Activated naive CD4-positive, alpha-beta T cell treated with anti-CD3 and anti-CD28 coated beads for 36 hours (primary cell): ENCODE data around the gene RRP9. TPM values are rescaled to one million over a fixed set of nuclear protein-coding genes. Genes with fewer than 3 reads are reported as not detected.

ENCODE experiments used
- CTCF ChIA-PET: fragments of 350-600 bp; sonication (Branson Sonifier 250); formaldehyde crosslinking; loops from one replicate; lab custom pipeline; 2021; ENCODE audit warnings: antibody characterized with exemption; lab: Charles Lee
- DNase-seq: peaks from one replicate; pipeline ENCODE4 v3.0.0-alpha.2; 2020
- H3K27ac Mint-ChIP-seq: one replicate; pipeline ENCODE4 v1.8.0; 2021; ENCODE audit warnings: mild to moderate bottlenecking, mixed read lengths
- H3K27me3 Mint-ChIP-seq: one replicate; pipeline ENCODE4 v1.8.0; 2021; ENCODE audit warnings: low read depth, mixed read lengths
- H3K36me3 Mint-ChIP-seq: one replicate; pipeline ENCODE4 v1.8.0; 2021; ENCODE audit warnings: low read depth, mixed read lengths
- H3K4me1 Mint-ChIP-seq: one replicate; pipeline ENCODE4 v1.8.0; 2021; ENCODE audit warnings: low read depth, mixed read lengths
- H3K4me3 Mint-ChIP-seq: one replicate; pipeline ENCODE4 v1.8.0; 2021; ENCODE audit warnings: mild to moderate bottlenecking, moderate library complexity, mixed read lengths
- H3K9me3 Mint-ChIP-seq: one replicate; pipeline ENCODE4 v1.8.0; 2021; ENCODE audit warnings: mixed read lengths
- intact Hi-C: fragments of 100-400 bp; cut with micrococcal nuclease; formaldehyde crosslinking; loops from one replicate; pipeline ENCODE4 v1.15.1; 2023
- total RNA-seq, 2 experiments: library from RNA; stranded (reverse); gene quantifications; one replicate each; pipeline ENCODE4 v1.2.3, GENCODE V29; 2021

Gene RRP9
- total RNA-seq, 2 experiments from 2014 or later: 24.6 to 25.0 TPM

GRCh38 chr3:51897391-51897790, 44.3 kb downstream of the RRP9 start:
- intact Hi-C loops: no loop called here
- H3K27me3 Mint-ChIP-seq: peaks cover 21% of the 10 kb centered on the region
- peaks cover 2% of the 10 kb centered on the region for H3K4me1 Mint-ChIP-seq
- no peak overlapping the region for H3K4me3 Mint-ChIP-seq
- CTCF ChIA-PET: no interaction called here
- no peak overlapping the region for H3K27ac Mint-ChIP-seq
- DNase-seq: no peak
- no peaks in the 10 kb centered on the region for H3K36me3 Mint-ChIP-seq
- no peaks in the 10 kb centered on the region for H3K9me3 Mint-ChIP-seq

- intact Hi-C loops: no loop called here
- H3K27me3 Mint-ChIP-seq: peaks cover 20% of the 10 kb centered on the region
- CTCF ChIA-PET: no interaction called here
- H3K4me1 Mint-ChIP-seq: peaks cover 2% of the 10 kb centered on the region
- H3K27ac Mint-ChIP-seq: no peak overlapping the region
- no peaks in the 10 kb centered on the region for H3K9me3 Mint-ChIP-seq
- DNase-seq: no peak
- H3K36me3 Mint-ChIP-seq: no peaks in the 10 kb centered on the region
- no peak overlapping the region for H3K4me3 Mint-ChIP-seq
These were observed 44.9 kb downstream of the RRP9 start for GRCh38 chr3:51896607-51897305.

- intact Hi-C loops: no loop called here
- CTCF ChIA-PET: no interaction called here
- H3K4me3 Mint-ChIP-seq: no peak overlapping the region
- H3K4me1 Mint-ChIP-seq: peaks cover 2% of the 10 kb centered on the region
- H3K27ac Mint-ChIP-seq: no peak overlapping the region
- peaks cover 14% of the 10 kb centered on the region for H3K27me3 Mint-ChIP-seq
- no peak for DNase-seq
- H3K9me3 Mint-ChIP-seq: no peaks in the 10 kb centered on the region
- H3K36me3 Mint-ChIP-seq: no peaks in the 10 kb centered on the region
These were observed 46.8 kb downstream of the RRP9 start for GRCh38 chr3:51894939-51895338.

DNA sequence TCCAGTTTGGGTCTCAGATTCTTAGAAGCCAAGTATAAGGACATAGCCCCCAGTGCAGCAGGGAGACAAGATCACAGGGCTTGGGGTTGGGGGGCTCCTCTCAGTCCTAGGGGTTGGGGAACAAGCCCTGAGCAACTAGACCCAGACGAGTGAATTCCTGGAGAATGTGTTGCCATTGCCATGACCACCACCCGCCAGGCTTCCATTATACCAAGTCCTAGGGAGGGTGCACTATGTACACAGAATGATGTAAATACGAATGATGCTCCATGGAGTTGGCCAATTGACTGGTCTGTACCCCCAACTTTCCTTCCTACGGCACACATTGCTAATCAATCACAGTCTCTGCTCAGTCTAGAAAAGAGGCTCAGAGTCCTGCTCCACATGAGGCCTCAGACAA, 47.3 kb downstream of the RRP9 start:
- intact Hi-C loops: no loop called here
- no peak for DNase-seq
- no peak overlapping the region for H3K4me3 Mint-ChIP-seq
- no peaks in the 10 kb centered on the region for H3K36me3 Mint-ChIP-seq
- H3K9me3 Mint-ChIP-seq: no peaks in the 10 kb centered on the region
- H3K4me1 Mint-ChIP-seq: peaks cover 2% of the 10 kb centered on the region
- H3K27me3 Mint-ChIP-seq: peaks cover 14% of the 10 kb centered on the region
- CTCF ChIA-PET: no interaction called here
- no peak overlapping the region for H3K27ac Mint-ChIP-seq

- no peak overlapping the region for H3K27ac Mint-ChIP-seq
- H3K4me3 Mint-ChIP-seq: no peak overlapping the region
- H3K27me3 Mint-ChIP-seq: peaks cover 5% of the 10 kb centered on the region
- CTCF ChIA-PET: no interaction called here
- intact Hi-C loops: no loop called here
- no peaks in the 10 kb centered on the region for H3K36me3 Mint-ChIP-seq
- DNase-seq: no peak
- H3K9me3 Mint-ChIP-seq: no peaks in the 10 kb centered on the region
- peaks cover 2% of the 10 kb centered on the region for H3K4me1 Mint-ChIP-seq
These were observed 50.3 kb downstream of the RRP9 start for GRCh38 chr3:51891242-51892039.

GRCh38 chr3:51888463-51889105, 53.1 kb downstream of the RRP9 start:
- H3K9me3 Mint-ChIP-seq: no peaks in the 10 kb centered on the region
- DNase-seq: no peak
- CTCF ChIA-PET: no interaction called here
- no peaks in the 10 kb centered on the region for H3K27me3 Mint-ChIP-seq
- no peak overlapping the region for H3K27ac Mint-ChIP-seq
- no peak overlapping the region for H3K4me3 Mint-ChIP-seq
- no peaks in the 10 kb centered on the region for H3K36me3 Mint-ChIP-seq
- H3K4me1 Mint-ChIP-seq: peaks cover 2% of the 10 kb centered on the region
- intact Hi-C loops: no loop called here

DNA sequence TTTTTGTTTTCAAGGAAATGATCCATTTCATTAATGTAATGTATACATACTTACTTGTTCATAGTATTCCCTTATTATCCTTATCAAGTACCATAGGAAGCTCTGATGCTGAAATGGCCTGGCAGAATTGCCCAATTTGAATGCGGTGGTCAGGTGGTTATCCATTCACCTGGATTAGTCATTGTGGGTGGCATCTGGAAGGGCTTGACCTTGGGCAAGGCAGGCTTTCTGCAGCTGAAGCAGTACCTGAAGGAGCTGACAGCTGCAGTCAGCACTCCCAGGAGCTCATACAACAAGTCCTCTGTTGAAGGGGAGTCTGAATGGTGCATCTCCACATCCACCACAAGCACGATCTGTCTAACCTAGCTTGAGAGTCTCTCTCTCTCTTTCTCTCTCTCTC, 54.1 kb downstream of the RRP9 start:
- Mint-ChIP-seq H3K4me1 (peaks cover 2% of the 10 kb centered on the region), H3K36me3 (no peaks in the 10 kb centered on the region), H3K27me3 (no peaks in the 10 kb centered on the region), H3K4me3 (no peak overlapping the region), H3K27ac (no peak overlapping the region), H3K9me3 (no peaks in the 10 kb centered on the region)
- CTCF ChIA-PET: interaction anchor here (0.6 kb wide), 1 partner anchor 280 kb away, joined by 3 read pairs; no protein-coding TSS in a partner anchor
- intact Hi-C loops: no loop called here
- DNase-seq: no peak

GRCh38 chr3:51886447-51886846, 55.3 kb downstream of the RRP9 start:
- no peak for DNase-seq
- intact Hi-C loops: no loop called here
- no peaks in the 10 kb centered on the region for H3K4me1 Mint-ChIP-seq
- no peak overlapping the region for H3K4me3 Mint-ChIP-seq
- H3K36me3 Mint-ChIP-seq: no peaks in the 10 kb centered on the region
- H3K27ac Mint-ChIP-seq: no peak overlapping the region
- no peaks in the 10 kb centered on the region for H3K9me3 Mint-ChIP-seq
- CTCF ChIA-PET: no interaction called here
- no peaks in the 10 kb centered on the region for H3K27me3 Mint-ChIP-seq

Other genes starting within 250 kb of the RRP9 start
- under 1 TPM in 1 of 2 experiments, not detected in 1; 0.07 TPM for gene GRM2, start 234.8 kb downstream of the RRP9 start, total RNA-seq
- not detected for gene IQCF6, start 162.7 kb downstream of the RRP9 start, total RNA-seq
- gene IQCF2, start 80.3 kb downstream of the RRP9 start, total RNA-seq: not detected
- not detected for gene IQCF5, start 66.3 kb downstream of the RRP9 start, total RNA-seq
- gene IQCF1, start 38.6 kb downstream of the RRP9 start, total RNA-seq: not detected
- 10 to 100 TPM in 1 of 2 experiments, 1 to 10 TPM in 1; 10.0 to 11.1 TPM for gene PARP3, start 459 bp upstream of the RRP9 start, total RNA-seq
- not detected for gene GPR62, start 13.5 kb upstream of the RRP9 start, total RNA-seq
- 1 to 10 TPM; 8.9 to 9.1 TPM for gene PCBP4, start 25.6 kb upstream of the RRP9 start, total RNA-seq
- gene ABHD14B, start 32.1 kb upstream of the RRP9 start, total RNA-seq: 10 to 100 TPM; 81.8 to 85.8 TPM
- 1 to 10 TPM; 5.4 to 5.7 TPM for gene ABHD14A, start 33.2 kb upstream of the RRP9 start, total RNA-seq
- gene ACY1, start 41.6 kb upstream of the RRP9 start, total RNA-seq: 10 to 100 TPM; 62.1 to 68.9 TPM
- gene RPL29, start 54.0 kb upstream of the RRP9 start, total RNA-seq: 1,000 to 10,000 TPM; 1,927 to 1,957 TPM
- 1 to 10 TPM; 8.2 to 9.1 TPM for gene DUSP7, start 114.7 kb upstream of the RRP9 start, total RNA-seq
- gene POC1A, start 212.5 kb upstream of the RRP9 start, total RNA-seq: 10 to 100 TPM; 32.3 to 32.7 TPM